ENCODE results near the gene ZEB2.

Gene ZEB2

GRCh38 chr2:144520756-144521487 is 1.0 kb upstream of the ZEB2 start:
- 26% methylated on average over 7 of the region's 8 CpGs for WGBS, 2 experiments
- no peaks in the 10 kb centered on the region for H3K36me3 ChIP-seq (ENCODE audit: control insufficient read depth, insufficient read depth, low read length)
- H3K27me3 ChIP-seq (ENCODE audit: control insufficient read depth, insufficient read depth, low read length, poor library complexity, severe bottlenecking): no peaks in the 10 kb centered on the region
- H3K4me3 ChIP-seq (ENCODE audit: insufficient read depth, low read depth, low read length): no peak overlapping the region
- H3K9me3 ChIP-seq (ENCODE audit: control insufficient read depth, low read length): no peaks in the 10 kb centered on the region
- H3K27ac ChIP-seq (ENCODE audit: insufficient read depth, low read depth, low read length, poor library complexity, severe bottlenecking): peak overlapping the region; percentile 67
- H3K4me1 ChIP-seq (ENCODE audit: control insufficient read depth, insufficient read depth, low read length): peaks cover 28% of the 10 kb centered on the region

- Histone ChIP-seq H3K9me3 (ENCODE audit: control insufficient read depth, low read length) (no peaks in the 10 kb centered on the region), H3K4me3 (ENCODE audit: insufficient read depth, low read depth, low read length) (peak overlapping the region; percentile 67), H3K27ac (ENCODE audit: insufficient read depth, low read depth, low read length, poor library complexity, severe bottlenecking) (peak overlapping the region; percentile 78), H3K36me3 (ENCODE audit: control insufficient read depth, insufficient read depth, low read length) (no peaks in the 10 kb centered on the region), H3K4me1 (ENCODE audit: control insufficient read depth, insufficient read depth, low read length) (peaks cover 22% of the 10 kb centered on the region), H3K27me3 (ENCODE audit: control insufficient read depth, insufficient read depth, low read length, poor library complexity, severe bottlenecking) (no peaks in the 10 kb centered on the region)
- WGBS, 2 experiments: 0 to 3% methylated on average over 1 to 3 of the region's 3 CpGs
Measured at GRCh38 chr2:144519597-144519933, 354 bp downstream of the ZEB2 start.

- WGBS, 2 experiments: 3 to 4% methylated on average over 6 to 7 of the region's 8 CpGs
- Histone ChIP-seq H3K36me3 (ENCODE audit: control insufficient read depth, insufficient read depth, low read length) (no peaks in the 10 kb centered on the region), H3K4me1 (ENCODE audit: control insufficient read depth, insufficient read depth, low read length) (peaks cover 25% of the 10 kb centered on the region), H3K9me3 (ENCODE audit: control insufficient read depth, low read length) (no peaks in the 10 kb centered on the region), H3K4me3 (ENCODE audit: insufficient read depth, low read depth, low read length) (peak overlapping the region; percentile 67), H3K27me3 (ENCODE audit: control insufficient read depth, insufficient read depth, low read length, poor library complexity, severe bottlenecking) (no peaks in the 10 kb centered on the region), H3K27ac (ENCODE audit: insufficient read depth, low read depth, low read length, poor library complexity, severe bottlenecking) (peak overlapping the region; percentile 22)
Measured at GRCh38 chr2:144518748-144519596, 947 bp downstream of the ZEB2 start.

- Histone ChIP-seq H3K4me1 (ENCODE audit: control insufficient read depth, insufficient read depth, low read length) (peaks cover 28% of the 10 kb centered on the region), H3K4me3 (ENCODE audit: insufficient read depth, low read depth, low read length) (peak overlapping the region; percentile 67), H3K27me3 (ENCODE audit: control insufficient read depth, insufficient read depth, low read length, poor library complexity, severe bottlenecking) (no peaks in the 10 kb centered on the region), H3K36me3 (ENCODE audit: control insufficient read depth, insufficient read depth, low read length) (no peaks in the 10 kb centered on the region), H3K27ac (ENCODE audit: insufficient read depth, low read depth, low read length, poor library complexity, severe bottlenecking) (peak overlapping the region; percentile 75), H3K9me3 (ENCODE audit: control insufficient read depth, low read length) (no peaks in the 10 kb centered on the region)
- WGBS, 2 experiments: 0% methylated on average over 17 to 21 of the region's 21 CpGs
Measured at GRCh38 chr2:144517866-144518747, 1.8 kb downstream of the ZEB2 start.

- Histone ChIP-seq H3K9me3 (ENCODE audit: control insufficient read depth, low read length) (no peaks in the 10 kb centered on the region), H3K27me3 (ENCODE audit: control insufficient read depth, insufficient read depth, low read length, poor library complexity, severe bottlenecking) (no peaks in the 10 kb centered on the region), H3K36me3 (ENCODE audit: control insufficient read depth, insufficient read depth, low read length) (no peaks in the 10 kb centered on the region), H3K27ac (ENCODE audit: insufficient read depth, low read depth, low read length, poor library complexity, severe bottlenecking) (peak overlapping the region; percentile 75), H3K4me3 (ENCODE audit: insufficient read depth, low read depth, low read length) (peak overlapping the region; percentile 67), H3K4me1 (ENCODE audit: control insufficient read depth, insufficient read depth, low read length) (peaks cover 29% of the 10 kb centered on the region)
- WGBS, 2 experiments: 0% methylated on average over 78 to 83 of the region's 83 CpGs
Measured at GRCh38 chr2:144516981-144517865, 2.7 kb downstream of the ZEB2 start.

- H3K27me3 ChIP-seq (ENCODE audit: control insufficient read depth, insufficient read depth, low read length, poor library complexity, severe bottlenecking): no peaks in the 10 kb centered on the region
- no peaks in the 10 kb centered on the region for H3K9me3 ChIP-seq (ENCODE audit: control insufficient read depth, low read length)
- H3K27ac ChIP-seq (ENCODE audit: insufficient read depth, low read depth, low read length, poor library complexity, severe bottlenecking): peak overlapping the region; percentile 75
- peaks cover 30% of the 10 kb centered on the region for H3K4me1 ChIP-seq (ENCODE audit: control insufficient read depth, insufficient read depth, low read length)
- H3K36me3 ChIP-seq (ENCODE audit: control insufficient read depth, insufficient read depth, low read length): no peaks in the 10 kb centered on the region
- peak overlapping the region; percentile 67 for H3K4me3 ChIP-seq (ENCODE audit: insufficient read depth, low read depth, low read length)
- 0 to 1% methylated on average over 55 to 57 of the region's 57 CpGs for WGBS, 2 experiments
Measured at GRCh38 chr2:144516411-144516980, 3.4 kb downstream of the ZEB2 start.

GRCh38 chr2:144515696-144516410 is 4.1 kb downstream of the ZEB2 start:
- WGBS, 2 experiments: 0% methylated on average over 48 of the region's 50 CpGs
- Histone ChIP-seq H3K27me3 (ENCODE audit: control insufficient read depth, insufficient read depth, low read length, poor library complexity, severe bottlenecking) (no peaks in the 10 kb centered on the region), H3K27ac (ENCODE audit: insufficient read depth, low read depth, low read length, poor library complexity, severe bottlenecking) (peak overlapping the region; percentile 75), H3K4me1 (ENCODE audit: control insufficient read depth, insufficient read depth, low read length) (peaks cover 31% of the 10 kb centered on the region), H3K9me3 (ENCODE audit: control insufficient read depth, low read length) (no peaks in the 10 kb centered on the region), H3K4me3 (ENCODE audit: insufficient read depth, low read depth, low read length) (peak overlapping the region; percentile 67), H3K36me3 (ENCODE audit: control insufficient read depth, insufficient read depth, low read length) (no peaks in the 10 kb centered on the region)

- H3K4me1 ChIP-seq (ENCODE audit: control insufficient read depth, insufficient read depth, low read length): peaks cover 31% of the 10 kb centered on the region
- no peaks in the 10 kb centered on the region for H3K27me3 ChIP-seq (ENCODE audit: control insufficient read depth, insufficient read depth, low read length, poor library complexity, severe bottlenecking)
- H3K36me3 ChIP-seq (ENCODE audit: control insufficient read depth, insufficient read depth, low read length): no peaks in the 10 kb centered on the region
- H3K4me3 ChIP-seq (ENCODE audit: insufficient read depth, low read depth, low read length): peak overlapping the region; percentile 67
- peak overlapping the region; percentile 75 for H3K27ac ChIP-seq (ENCODE audit: insufficient read depth, low read depth, low read length, poor library complexity, severe bottlenecking)
- no peaks in the 10 kb centered on the region for H3K9me3 ChIP-seq (ENCODE audit: control insufficient read depth, low read length)
- WGBS, 2 experiments: 0 to 2% methylated on average over 2 to 4 of the region's 4 CpGs
Measured at GRCh38 chr2:144515099-144515695, 4.7 kb downstream of the ZEB2 start.
